Smooth muscle cell (in vitro differentiated cells): ENCODE results near the gene SDSL. TPM values are rescaled to one million over a fixed set of nuclear protein-coding genes. Genes with fewer than 3 reads are reported as not detected.

Experiments
- DNase-seq: peaks from one replicate; lab custom pipeline; 2025; ENCODE audit not compliant: unreplicated experiment; lab: John Stamatoyannopoulos, UW
- H2AFZ ChIP-seq: fragments of 200-600 bp; sonication (generic); 2 replicates; pipeline ENCODE4 v1.6.0; 2016; ENCODE audit warnings: antibody characterized with exemption, low read depth, mild to moderate bottlenecking
- H3F3A ChIP-seq: fragments of 200-600 bp; sonication (generic); 2 replicates; pipeline ENCODE4 v1.6.0; 2017; ENCODE audit warnings: antibody characterized with exemption, low read depth
- H3K27ac ChIP-seq: fragments of 200-600 bp; sonication (generic); 2 replicates; pipeline ENCODE4 v1.5.1; 2016; ENCODE audit warnings: low read depth, mild to moderate bottlenecking
- H3K27me3 ChIP-seq: fragments of 200-600 bp; sonication (generic); 2 replicates; pipeline ENCODE4 v1.6.1; 2016; ENCODE audit warnings: low read depth, mild to moderate bottlenecking
- H3K36me3 ChIP-seq: fragments of 200-600 bp; sonication (generic); 2 replicates; pipeline ENCODE4 v1.5.1; 2016; ENCODE audit warnings: low read depth
- H3K4me1 ChIP-seq: fragments of 200-600 bp; sonication (generic); 2 replicates; pipeline ENCODE4 v1.5.1; 2016; ENCODE audit warnings: low read depth
- H3K4me2 ChIP-seq: fragments of 200-600 bp; sonication (generic); 2 replicates; pipeline ENCODE4 v1.6.0; 2016; ENCODE audit warnings: mild to moderate bottlenecking
- H3K4me3 ChIP-seq: fragments of 200-600 bp; sonication (generic); 2 replicates; pipeline ENCODE4 v1.5.1; 2016; ENCODE audit warnings: mild to moderate bottlenecking
- H3K79me2 ChIP-seq: fragments of 200-600 bp; sonication (generic); 2 replicates; pipeline ENCODE4 v1.6.0; 2016; ENCODE audit warnings: low read depth, mild to moderate bottlenecking
- H3K9ac ChIP-seq: fragments of 200-600 bp; sonication (generic); 2 replicates; pipeline ENCODE4 v1.6.0; 2016; ENCODE audit warnings: low read depth
- H3K9me3 ChIP-seq: fragments of 200-600 bp; sonication (generic); replicated peaks from 2 replicates; pipeline ENCODE4 v1.5.1; 2016; ENCODE audit warnings: low read depth
- H4K20me1 ChIP-seq: fragments of 200-600 bp; sonication (generic); 2 replicates; pipeline ENCODE4 v1.6.0; 2016; ENCODE audit warnings: low read depth
- CTCF ChIP-seq: fragments of 200-600 bp; sonication (generic); IDR thresholded peaks from 2 replicates; pipeline ENCODE4 v1.5.1; 2017; ENCODE audit warnings: borderline replicate concordance, mild to moderate bottlenecking, antibody characterized with exemption; ENCODE audit not compliant: insufficient read depth, poor library complexity, severe bottlenecking
- WGBS: methylation state at CpG from one replicate; pipeline ENCODE4 v1.1.7; 2016; ENCODE audit warnings: low lambda C conversion rate; 5-methylcytosine and 5-hydroxymethylcytosine counted together
- polyA plus RNA-seq: library from polyadenylated mRNA; unstranded; fragments of >200 nt; fragmentation: Nextera tagmentation; extraction: Ambion mirVana; gene quantifications from 2 replicates; pipeline ENCODE4 v1.2.1, GENCODE V29; 2016
- total RNA-seq: library from RNA; depleted of rRNA; stranded (reverse); fragments of >200 nt; gene quantifications from 2 replicates; pipeline ENCODE4 v1.2.3, GENCODE V29; 2014

The SDSL gene
- total and polyA plus RNA-seq, 2 experiments from 2014 or later, result 3.6 to 6.7 TPM

- no peak within 1 kb of the TSS for H3K4me2 ChIP-seq
- H3K27ac ChIP-seq, result no peak within 1 kb of the TSS
- H3K36me3 ChIP-seq, result no peaks in the 10 kb centered on the region
- no peaks in the 10 kb centered on the region for H3K4me1 ChIP-seq
- no peaks in the 10 kb centered on the region for H3K27me3 ChIP-seq
- DNase-seq, result no peak
- H3K9me3 ChIP-seq, result no peaks in the 10 kb centered on the region
- 80% methylated on average over 14 of the region's 14 CpGs for WGBS
- no peaks in the 10 kb centered on the region for H3K79me2 ChIP-seq
- no peak for TF ChIP-seq CTCF
- no peak within 1 kb of the TSS for H3K4me3 ChIP-seq
- H3F3A ChIP-seq, result no peaks in the 10 kb centered on the region
- H4K20me1 ChIP-seq, result no peaks in the 10 kb centered on the region
- no peak within 1 kb of the TSS for H3K9ac ChIP-seq
- H2AFZ ChIP-seq, result no peak within 1 kb of the TSS
Observed at GRCh38 chr12:113403435-113404415, 18.5 kb upstream of the SDSL start, which contains the start of gene SDS. Gene SDS, minus strand, starts transcription at chr12:113403887. Its CDS starts 4,179 bp downstream, at chr12:113399708.

- Histone ChIP-seq H3K27me3 (no peaks in the 10 kb centered on the region), H3K4me2 (no peak overlapping the region), H3K4me1 (no peaks in the 10 kb centered on the region), H3K9ac (no peak overlapping the region), H3K9me3 (no peaks in the 10 kb centered on the region), H3F3A (no peaks in the 10 kb centered on the region), H3K4me3 (no peak overlapping the region), H3K36me3 (no peaks in the 10 kb centered on the region), H2AFZ (no peak overlapping the region), H3K27ac (no peak overlapping the region), H3K79me2 (no peaks in the 10 kb centered on the region), H4K20me1 (no peaks in the 10 kb centered on the region)
- DNase-seq, result no peak
- WGBS, result 88% methylated on average over 3 of the region's 3 CpGs
- no peak for TF ChIP-seq CTCF
Observed at GRCh38 chr12:113405694-113406093, 16.5 kb upstream of the SDSL start.

GRCh38 chr12:113407931-113408600 is 14.1 kb upstream of the SDSL start:
- Histone ChIP-seq H3K36me3 (no peaks in the 10 kb centered on the region), H3K9me3 (no peaks in the 10 kb centered on the region), H3K4me2 (no peak overlapping the region), H3K27me3 (no peaks in the 10 kb centered on the region), H3K27ac (no peak overlapping the region), H3K9ac (no peak overlapping the region), H3K4me3 (no peak overlapping the region), H3K79me2 (no peaks in the 10 kb centered on the region), H4K20me1 (no peaks in the 10 kb centered on the region), H3F3A (no peaks in the 10 kb centered on the region), H3K4me1 (no peaks in the 10 kb centered on the region), H2AFZ (no peak overlapping the region)
- TF ChIP-seq CTCF, result no peak
- 70% methylated on average over 6 of the region's 6 CpGs for WGBS
- no peak for DNase-seq
